NCI-H146 treated with DMSO at 0.1 percent for 48 hours (cell line): ENCODE results near the gene ADAT1.
A peak's percentile ranks its signal among the peaks of the same experiment; 100 is the strongest.

Experiments
- DNase-seq: peaks from one replicate; lab custom pipeline; 2025; ENCODE audit not compliant: unreplicated experiment; lab: John Stamatoyannopoulos, UW

ADAT1 gene

GRCh38 chr16:75622761-75623605, at the start of gene ADAT1:
ADAT1 (minus strand) TSS chr16:75623281; CDS start chr16:75620799, 2,482 bp downstream.
- DNase-seq, result peak; percentile 78

- no peak for DNase-seq
Measured at GRCh38 chr16:75667503-75667902, 44.4 kb upstream of the ADAT1 start.

GRCh38 chr16:75660726-75661302, 37.7 kb upstream of the ADAT1 start:
- no peak for DNase-seq

- no peak for DNase-seq
Measured at GRCh38 chr16:75660321-75660720, 37.2 kb upstream of the ADAT1 start.

GRCh38 chr16:75658175-75658574, 35.1 kb upstream of the ADAT1 start:
- DNase-seq, result no peak

- DNase-seq, result no peak
Measured at GRCh38 chr16:75653922-75654321, 30.8 kb upstream of the ADAT1 start.

- peak; percentile 32 for DNase-seq
Measured at GRCh38 chr16:75648265-75649076, 25.4 kb upstream of the ADAT1 start.

GRCh38 chr16:75647492-75648264, 24.6 kb upstream of the ADAT1 start, which contains the start of the genes KARS1 and TERF2IP:
KARS1 (minus strand) TSS chr16:75647665; CDS start chr16:75647639, 26 bp downstream.
TERF2IP (plus strand) TSS chr16:75647773; CDS start chr16:75647883, 110 bp downstream.
- DNase-seq, result peak; percentile 66

GRCh38 chr16:75647112-75647491, 24.0 kb upstream of the ADAT1 start:
- no peak for DNase-seq

- DNase-seq, result no peak
Measured at GRCh38 chr16:75644240-75645012, 21.3 kb upstream of the ADAT1 start.

- DNase-seq, result no peak
Measured at GRCh38 chr16:75640598-75640997, 17.5 kb upstream of the ADAT1 start.

- no peak for DNase-seq
Measured at GRCh38 chr16:75635036-75635435, 12.0 kb upstream of the ADAT1 start.

GRCh38 chr16:75632857-75633256, 9.8 kb upstream of the ADAT1 start:
- DNase-seq, result peak; percentile 90

GRCh38 chr16:75630052-75630451, 7.0 kb upstream of the ADAT1 start:
- no peak for DNase-seq

GRCh38 chr16:75629132-75629531, 6.1 kb upstream of the ADAT1 start:
- DNase-seq, result no peak

GRCh38 chr16:75628351-75628750, 5.3 kb upstream of the ADAT1 start:
- no peak for DNase-seq

GRCh38 chr16:75627851-75628250, 4.8 kb upstream of the ADAT1 start:
- no peak for DNase-seq

GRCh38 chr16:75626806-75627205, 3.7 kb upstream of the ADAT1 start:
- DNase-seq, result no peak

GRCh38 chr16:75624921-75625334, 1.8 kb upstream of the ADAT1 start:
- DNase-seq, result no peak

GRCh38 chr16:75621170-75621477, 2.0 kb downstream of the ADAT1 start:
- no peak for DNase-seq
